Esophagus squamous epithelium (tissue), 5 donors: Measurements from ENCODE around the gene ZSCAN5A. TPM values are rescaled to one million over a fixed set of nuclear protein-coding genes. Genes with fewer than 3 reads are reported as not detected.
A peak's percentile ranks its signal among the peaks of the same experiment; 100 is the strongest.

Experiments used
- DNase-seq: peaks from one replicate; lab custom pipeline; 2025; lab: John Stamatoyannopoulos, UW
- H3K27ac ChIP-seq, 4 donors: fragments of 200-600 bp; sonication (generic); one replicate each; pipeline ENCODE4 v1.5.1; 2016 to 2019; ENCODE audit warnings: mild to moderate bottlenecking in 1 of 4
- H3K27me3 ChIP-seq, 4 donors: fragments of 200-600 bp; sonication (generic); 1 replicate in 3 of 4; 2 replicates in 1 of 4; pipeline versions ENCODE4 v1.5.1 to v1.6.0; 2017 to 2021; ENCODE audit warnings: antibody characterized with exemption in 1 of 4
- H3K36me3 ChIP-seq, 3 donors: fragments of 200-600 bp; sonication (generic); one replicate each; pipeline ENCODE4 v1.5.1; 2016 to 2019
- H3K4me1 ChIP-seq, 3 donors: fragments of 200-600 bp; sonication (generic); one replicate each; pipeline ENCODE4 v1.5.1; 2017 to 2019
- H3K4me3 ChIP-seq, 4 donors: fragments of 200-600 bp; sonication (generic); 1 replicate in 3 of 4; 2 replicates in 1 of 4; pipeline ENCODE4 v1.5.1; 2016 to 2019; ENCODE audit warnings: mild to moderate bottlenecking in 2 of 4, moderate library complexity in 1 of 4
- H3K9me3 ChIP-seq, 3 donors: fragments of 200-600 bp; sonication (generic); one replicate each; pipeline ENCODE4 v1.5.1; 2016 to 2019
- CTCF ChIP-seq, 6 experiments: fragments of 450-650 bp in 4 of 6; fragments of 200-600 bp in 2 of 6; sonication (generic) in 2 of 6; IDR thresholded peaks; one replicate each; pipeline ENCODE4 v1.5.1; 2016 to 2019; ENCODE audit warnings: antibody characterized with exemption in 6 of 6, mild to moderate bottlenecking in 4 of 6, moderate library complexity in 4 of 6
- POLR2A ChIP-seq, 4 donors: fragments of 450-650 bp; IDR thresholded peaks; one replicate each; pipeline ENCODE4 v1.6.1; 2017; ENCODE audit warnings: antibody characterized with exemption in 4 of 4, mild to moderate bottlenecking in 4 of 4, moderate library complexity in 3 of 4
- WGBS, 2 donors: methylation state at CpG; one replicate each; pipeline ENCODE4 v1.1.5; 2018; 5-methylcytosine and 5-hydroxymethylcytosine counted together
- intact Hi-C: fragments of 100-400 bp; cut with DNase I; formaldehyde crosslinking; loops from one replicate; pipeline ENCODE4 v1.15.0; 2022
- total RNA-seq, 4 donors: library from RNA; depleted of rRNA; stranded (reverse); fragments of >200 nt; gene quantifications; one replicate each; pipeline ENCODE4 v1.1.0, GENCODE V29; 2016
- donor health status: DM: yes; HTN: yes; CAD: no.

Gene ZSCAN5A
- total RNA-seq, 4 donors from 2014 or later, result 2.8 to 13.2 (median 6.8) TPM

- H3K36me3 ChIP-seq, result peaks cover 0 to 36% (median 0%) of the 10 kb centered on the region in 3 donors
- peak overlapping the region in 2 of 4 donors; percentile 4 to 61 for H3K27ac ChIP-seq
- no peaks in the 10 kb centered on the region for H3K27me3 ChIP-seq
- 80 to 85% methylated on average over 8 to 9 of the region's 11 CpGs for WGBS, 2 donors
- intact Hi-C loops, result no loop called here
- DNase-seq, result no peak
- peaks cover 0 to 9% (median 0%) of the 10 kb centered on the region in 3 donors for H3K4me1 ChIP-seq
- no peak for TF ChIP-seq POLR2A (IDR thresholded peaks at IDR 0.05)
- no peak for TF ChIP-seq CTCF (IDR thresholded peaks at IDR 0.05)
- H3K4me3 ChIP-seq, result no peak overlapping the region
- no peaks in the 10 kb centered on the region for H3K9me3 ChIP-seq
Observed at GRCh38 chr19:56306016-56306415, 8.6 kb downstream of the ZSCAN5A start.

GRCh38 chr19:56304243-56304642 lies 10.4 kb downstream of the ZSCAN5A start:
- no peak overlapping the region for H3K27ac ChIP-seq
- no peak for DNase-seq
- H3K9me3 ChIP-seq, result no peaks in the 10 kb centered on the region
- H3K27me3 ChIP-seq, result no peaks in the 10 kb centered on the region
- H3K4me3 ChIP-seq, result no peak overlapping the region
- TF ChIP-seq POLR2A (IDR thresholded peaks at IDR 0.05) (no peak), CTCF (IDR thresholded peaks at IDR 0.05) (no peak)
- H3K4me1 ChIP-seq, result peaks cover 0 to 9% (median 0%) of the 10 kb centered on the region in 3 donors
- intact Hi-C loops, result no loop called here
- WGBS, 2 donors, result 86 to 90% methylated on average over 9 of the region's 9 CpGs
- peaks cover 0 to 36% (median 0%) of the 10 kb centered on the region in 3 donors for H3K36me3 ChIP-seq

GRCh38 chr19:56301886-56302620 lies 12.6 kb downstream of the ZSCAN5A start:
- Histone ChIP-seq H3K27ac (peak overlapping the region in 1 of 4 donors; percentile 42), H3K4me1 (peaks cover 0 to 9% (median 0%) of the 10 kb centered on the region in 3 donors), H3K4me3 (no peak overlapping the region), H3K9me3 (no peaks in the 10 kb centered on the region), H3K27me3 (no peaks in the 10 kb centered on the region), H3K36me3 (peaks cover 0 to 36% (median 0%) of the 10 kb centered on the region in 3 donors)
- 57 to 63% methylated on average over 9 of the region's 9 CpGs for WGBS, 2 donors
- TF ChIP-seq CTCF (IDR thresholded peaks at IDR 0.05) (no peak), POLR2A (IDR thresholded peaks at IDR 0.05) (no peak)
- DNase-seq, result no peak
- intact Hi-C loops, result no loop called here

GRCh38 chr19:56301155-56301554 lies 13.5 kb downstream of the ZSCAN5A start:
- H3K27ac ChIP-seq, result peak overlapping the region in 3 of 4 donors; percentile 19 to 52 (median 42)
- peaks cover 0 to 36% (median 0%) of the 10 kb centered on the region in 3 donors for H3K36me3 ChIP-seq
- no peak for DNase-seq

More at GRCh38 chr19:56301155-56301554, 13.5 kb downstream of the ZSCAN5A start:
- 60 to 67% methylated on average over 4 to 5 of the region's 5 CpGs for WGBS, 2 donors
- no peaks in the 10 kb centered on the region for H3K9me3 ChIP-seq
- no peaks in the 10 kb centered on the region for H3K27me3 ChIP-seq
- no peak overlapping the region for H3K4me3 ChIP-seq
- intact Hi-C loops, result no loop called here
- peaks cover 0 to 14% (median 1%) of the 10 kb centered on the region in 3 donors for H3K4me1 ChIP-seq
- TF ChIP-seq POLR2A (IDR thresholded peaks at IDR 0.05) (no peak), CTCF (IDR thresholded peaks at IDR 0.05) (peak in 1 of 6 experiments; percentile 33)
